ENCODE measurements around the gene PRR29.
"Not testable (repeated sequence)": the region's sequence is repeated elsewhere in the genome, so short reads cannot be mapped to it uniquely, and the experiment has no call there.

- TF ChIP-seq CTCF (IDR thresholded peaks at IDR 0.05; ENCODE audit: low read depth, low read length); EZH2phosphoT487 (IDR thresholded peaks at IDR 0.05; ENCODE audit: low read depth): not testable (repeated sequence)
Observed at GRCh38 chr17:64007089-64007837, 9.1 kb downstream of the PRR29 start.
